ENCODE results near the gene POU6F2.

GRCh38 chr7:38936641-38937040 is 41.1 kb upstream of the POU6F2 start:
- no peak for TF ChIP-seq CTCF (IDR thresholded peaks at IDR 0.05 in 2 of 3, conservative IDR thresholded peaks at IDR 0.05 in 1 of 3; ENCODE audit: borderline replicate concordance in 1 of 3, insufficient read depth in 1 of 3, low read depth in 2 of 3, low read length in 2 of 3)
- no peak for TF ChIP-seq EZH2 (IDR thresholded peaks at IDR 0.05)
- no peak for TF ChIP-seq CBX3 (IDR thresholded peaks at IDR 0.05; ENCODE audit: low read depth)
- TF ChIP-seq JUND (IDR thresholded peaks at IDR 0.05), result no peak
- no peak for TF ChIP-seq POLR2A (IDR thresholded peaks at IDR 0.05; ENCODE audit: borderline replicate concordance, extremely low read depth, insufficient read depth, insufficient read length)
- TF ChIP-seq POLR2AphosphoS5 (IDR thresholded peaks at IDR 0.05; ENCODE audit: low read depth, low read length), result no peak
- TF ChIP-seq ELF1 (IDR thresholded peaks at IDR 0.05; ENCODE audit: borderline replicate concordance, low read depth), result no peak
- TF ChIP-seq SRF (IDR thresholded peaks at IDR 0.05; ENCODE audit: low read depth), result no peak
